GM21390 (cell line): ENCODE data around the gene SCUBE1.

Experiments
- ATAC-seq: cut with Tn5 transposase; IDR thresholded peaks from one replicate; pipeline ENCODE4 v1.9.1; 2021; ENCODE audit not compliant: unreplicated experiment

Gene SCUBE1

DNA sequence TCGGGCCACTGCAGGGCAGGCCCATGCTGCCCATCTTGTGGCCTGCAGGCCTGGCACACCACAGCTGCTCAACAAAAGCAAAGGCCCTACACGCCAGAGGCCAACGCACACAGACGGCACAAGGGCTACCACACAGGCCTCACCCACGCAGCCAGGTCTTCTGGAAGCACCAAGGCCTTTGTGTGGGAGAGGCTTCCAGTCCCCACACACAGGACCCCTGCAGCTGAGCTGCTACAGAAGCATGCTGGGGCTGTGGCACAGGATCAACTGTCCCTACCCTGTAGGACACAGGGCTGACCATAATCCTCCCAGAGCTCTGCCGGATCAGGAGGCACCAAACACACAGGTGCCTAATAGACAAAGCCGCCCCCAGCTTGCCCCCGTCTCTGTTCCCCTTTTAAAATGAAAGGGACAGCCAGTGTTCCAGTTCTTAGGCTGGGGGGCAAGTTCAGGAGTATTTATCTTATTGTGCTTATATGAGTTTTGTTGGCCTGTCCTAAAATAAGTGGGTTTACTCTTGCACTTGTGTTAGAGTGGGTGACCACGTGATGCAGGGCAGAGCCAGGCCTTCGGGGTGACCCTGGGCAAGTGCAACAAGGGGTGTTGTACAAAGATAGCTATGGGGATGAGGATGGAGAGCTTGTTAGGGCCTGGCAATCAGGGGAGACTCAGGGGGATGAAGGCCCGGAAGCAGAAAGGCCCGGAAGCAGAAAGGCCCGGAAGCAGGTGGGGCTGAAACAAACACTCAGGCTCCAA is 161.7 kb downstream of the SCUBE1 start:
- no peak for ATAC-seq

DNA sequence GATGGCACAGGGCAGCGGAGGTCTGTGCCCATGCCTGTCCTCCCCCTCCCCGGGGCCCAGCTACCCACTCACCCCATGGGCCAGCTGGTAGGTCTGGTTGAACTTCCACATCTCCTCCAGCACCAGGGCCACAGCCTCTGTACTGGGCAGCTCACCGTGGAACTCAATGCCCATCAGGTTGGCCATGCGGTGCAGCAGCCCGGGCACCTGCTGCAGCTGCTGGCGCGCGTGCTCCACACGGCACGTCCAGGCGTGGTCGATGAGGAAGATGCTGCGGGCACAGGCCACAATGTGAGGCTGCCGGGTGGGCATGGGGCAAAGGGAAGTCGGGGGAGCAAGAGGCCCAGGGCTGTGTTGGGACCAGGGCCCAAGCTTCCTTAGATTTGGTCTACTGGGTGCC is 162.5 kb downstream of the SCUBE1 start:
- ATAC-seq = no peak

- no peak for ATAC-seq
Measured at GRCh38 chr22:43179911-43180195, 163.3 kb downstream of the SCUBE1 start.

DNA sequence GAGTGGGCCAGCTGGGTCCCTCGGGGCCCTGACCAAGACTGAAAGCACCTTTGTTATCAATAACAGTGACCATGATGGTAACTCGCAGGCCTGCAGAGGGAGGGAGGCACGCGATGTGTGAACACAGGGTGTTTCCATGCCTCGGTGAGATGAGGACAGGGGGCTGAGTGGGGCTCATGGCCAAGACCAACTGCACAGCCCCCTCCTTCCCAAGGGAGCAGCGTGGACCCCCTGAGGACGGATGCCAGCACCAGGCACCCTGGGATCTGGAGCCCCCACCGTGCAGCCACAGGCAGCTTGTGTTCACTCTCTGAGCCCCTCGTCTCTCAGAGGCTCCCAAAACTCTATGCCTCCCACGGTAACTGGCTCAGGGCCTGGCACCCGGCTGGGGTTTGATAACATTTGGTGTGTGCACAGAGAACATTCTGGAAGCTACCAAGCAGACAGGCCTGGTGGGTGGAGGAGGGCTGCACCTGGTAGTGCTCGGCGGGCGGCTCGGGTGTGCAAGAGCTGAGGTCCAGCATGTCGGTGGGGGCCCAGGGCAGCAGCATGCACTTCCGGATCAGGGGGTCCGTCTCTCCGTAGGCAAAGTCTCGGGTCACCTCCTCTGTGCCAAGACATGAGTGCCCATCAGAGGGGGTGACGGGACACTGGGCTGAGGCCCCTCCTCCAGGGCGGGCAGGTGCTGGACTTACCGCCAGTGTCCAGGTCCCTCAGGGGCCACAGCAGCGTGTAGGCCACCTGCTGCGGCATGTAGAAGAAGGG is 163.8 kb downstream of the SCUBE1 start:
- ATAC-seq = no peak

DNA sequence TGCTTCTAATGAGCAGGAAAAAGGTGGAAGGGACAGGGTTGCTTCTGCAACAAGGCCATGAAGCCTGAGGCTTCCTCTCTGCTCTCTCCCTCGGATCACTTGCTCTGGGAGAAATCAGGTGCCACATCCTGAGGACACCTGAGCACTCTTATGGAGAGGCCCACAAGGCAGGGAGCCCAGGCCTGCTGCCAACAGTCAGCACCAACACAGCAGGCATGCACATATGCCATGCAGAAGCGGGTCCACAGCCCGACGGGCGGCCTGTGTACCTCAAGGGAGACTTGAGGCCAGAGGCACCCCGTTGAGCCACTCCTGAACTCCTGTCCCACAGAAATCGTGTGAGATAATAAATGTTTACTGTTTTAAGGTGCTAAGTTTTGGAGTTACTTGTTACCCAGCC is 165.7 kb downstream of the SCUBE1 start:
- no peak for ATAC-seq

- no peak for ATAC-seq
Measured at GRCh38 chr22:43176090-43176489, 167.1 kb downstream of the SCUBE1 start.

DNA sequence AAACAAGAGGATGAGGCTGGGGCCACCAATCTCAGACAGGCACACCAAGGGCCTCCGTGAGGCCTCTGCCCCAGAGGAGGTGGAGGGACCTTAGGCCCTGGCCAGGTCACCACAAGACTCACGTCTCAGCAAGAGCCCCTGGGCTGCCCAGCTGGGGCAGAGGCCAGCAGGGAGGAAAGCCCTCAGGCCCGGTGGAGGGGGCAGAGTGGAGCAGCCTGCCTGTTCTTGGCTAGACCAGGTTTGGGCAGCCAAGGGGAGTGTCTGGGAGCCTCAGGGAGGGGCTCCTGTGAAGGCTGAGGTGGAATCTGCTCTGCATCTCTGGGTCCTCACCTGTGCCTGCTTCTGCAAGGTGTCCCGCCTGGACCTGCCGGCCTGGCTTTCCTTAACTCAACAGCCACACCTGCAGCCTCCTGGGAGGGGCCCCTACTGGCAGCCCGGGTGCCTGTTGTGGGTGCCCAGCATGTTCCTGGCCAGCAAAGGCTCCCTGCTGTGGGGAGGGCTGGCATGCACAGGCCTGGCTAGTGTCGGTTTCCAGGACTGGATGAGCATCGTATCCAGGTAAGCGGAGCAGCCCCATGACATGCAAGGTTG is 168.1 kb downstream of the SCUBE1 start:
- no peak for ATAC-seq

GRCh38 chr22:43173976-43174720 is 169.0 kb downstream of the SCUBE1 start:
- ATAC-seq = no peak

DNA sequence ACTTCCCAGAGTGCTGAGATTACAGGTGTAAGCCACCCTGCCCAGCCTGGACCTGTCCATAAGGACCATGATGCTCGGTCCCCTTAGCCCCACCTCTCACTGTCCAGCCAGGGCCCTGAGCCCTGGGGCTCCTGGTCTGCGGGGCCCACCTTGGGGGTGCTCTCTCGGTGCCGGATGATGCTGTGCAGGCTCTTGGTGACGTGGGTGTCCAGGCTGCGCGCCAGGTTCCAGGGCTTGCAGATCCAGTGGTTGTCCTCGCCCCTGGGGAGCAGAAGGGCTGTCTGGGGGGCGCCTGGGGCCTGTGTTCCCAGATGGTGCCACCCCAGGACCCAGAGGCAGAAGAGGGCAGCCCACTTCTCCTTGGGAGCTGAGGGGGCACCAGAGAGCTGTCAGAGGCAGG is 169.6 kb downstream of the SCUBE1 start:
- no peak for ATAC-seq

GRCh38 chr22:43172191-43172590 is 171.0 kb downstream of the SCUBE1 start:
- no peak for ATAC-seq

GRCh38 chr22:43171607-43172006 is 171.6 kb downstream of the SCUBE1 start:
- no peak for ATAC-seq

- no peak for ATAC-seq
Measured at GRCh38 chr22:43171019-43171491, 172.1 kb downstream of the SCUBE1 start.

DNA sequence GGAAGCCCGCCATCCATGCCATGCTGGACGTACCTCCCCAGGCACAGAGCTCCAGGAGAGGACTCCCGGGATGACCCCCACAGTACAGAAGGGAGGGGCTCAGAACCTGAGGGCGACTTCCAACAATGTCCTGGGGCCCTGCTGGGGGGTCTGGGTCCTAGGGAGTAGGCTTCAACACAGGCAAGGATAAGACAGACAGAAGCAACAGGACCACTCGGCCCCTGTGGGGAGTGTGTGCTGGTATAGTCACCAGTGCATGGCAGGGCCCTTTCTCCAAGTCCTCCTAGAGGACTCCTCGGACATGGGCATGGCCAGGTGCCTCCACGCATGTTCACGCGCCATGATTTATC is 173.1 kb downstream of the SCUBE1 start:
- ATAC-seq = no peak

DNA sequence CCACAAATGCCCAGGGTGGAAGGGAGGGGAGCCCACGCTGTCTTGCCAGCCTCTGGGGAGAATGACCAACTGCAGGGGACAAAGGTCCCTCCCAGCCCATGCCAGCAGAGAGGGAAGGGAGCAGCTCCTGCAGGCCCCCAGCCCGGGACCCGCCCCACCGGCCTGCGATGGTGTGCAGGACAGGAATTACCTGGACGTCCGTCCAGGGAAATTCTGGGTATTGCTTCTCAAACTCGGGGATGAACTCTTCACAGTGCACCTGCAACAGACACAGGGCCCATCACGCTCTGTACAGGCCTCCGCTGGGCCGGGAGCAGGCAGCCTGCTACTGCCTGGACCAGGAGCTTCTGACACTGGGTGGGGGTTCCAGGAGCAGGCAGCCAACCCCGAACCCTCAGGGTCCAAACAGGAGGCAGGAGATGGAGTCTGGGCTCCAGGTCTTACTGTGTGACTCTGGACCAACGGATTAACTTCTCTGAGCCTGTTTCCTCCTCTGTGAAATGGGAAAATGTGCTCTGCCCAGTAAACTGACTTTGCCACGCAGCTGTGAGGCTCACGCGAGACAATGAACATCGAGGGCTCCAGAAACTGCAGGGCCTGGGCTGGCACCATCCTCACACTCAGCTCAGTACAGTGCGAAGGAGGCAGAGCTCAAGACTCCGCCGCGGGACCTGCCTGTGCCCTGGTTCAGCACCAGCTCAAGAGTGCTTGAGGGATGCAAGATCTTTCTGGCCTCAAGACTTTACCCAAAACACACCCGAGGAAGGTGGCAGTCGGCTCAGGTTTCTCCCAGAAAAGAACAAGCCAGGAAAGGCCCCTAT is 173.7 kb downstream of the SCUBE1 start:
- no peak for ATAC-seq

DNA sequence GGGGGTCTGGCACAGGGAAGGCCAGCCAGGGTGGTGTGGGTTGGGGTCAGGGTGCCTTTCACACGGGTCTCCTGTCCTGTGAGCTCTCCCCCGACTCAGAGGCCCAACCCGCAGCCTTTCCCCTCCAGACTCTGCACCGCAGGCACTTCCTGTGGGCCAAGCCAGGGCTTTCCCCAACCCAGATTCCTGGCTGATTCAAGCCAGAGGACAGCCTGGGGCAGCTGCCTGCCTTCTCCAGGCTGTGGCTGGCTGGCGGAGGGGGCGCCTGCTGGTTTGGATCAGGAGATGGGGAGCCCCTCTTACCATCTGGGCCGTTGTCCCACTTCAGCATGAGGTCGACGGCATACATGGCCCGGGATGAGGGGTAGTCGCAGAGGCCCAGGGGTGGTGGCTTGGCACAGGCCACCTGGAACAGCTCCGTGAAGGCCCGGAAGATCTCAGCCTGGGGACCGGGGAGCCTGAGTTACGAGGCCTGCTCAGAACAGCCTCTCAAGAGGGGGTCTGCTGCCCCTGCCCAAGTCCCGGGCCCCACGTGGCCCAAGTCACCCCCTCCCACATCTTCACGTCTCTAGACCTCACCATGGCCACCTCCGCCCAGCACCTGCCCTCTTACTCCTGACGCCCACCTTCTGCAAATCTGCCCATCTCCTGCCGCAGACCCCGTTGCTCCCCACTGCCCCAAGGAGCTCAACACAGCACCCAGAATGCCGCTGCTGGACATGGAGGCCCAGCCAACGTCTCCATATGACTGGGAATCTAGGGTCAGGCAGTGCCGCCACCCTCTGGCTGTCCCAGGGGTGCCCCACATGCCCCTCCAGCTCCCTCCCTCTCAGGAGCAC is 174.5 kb downstream of the SCUBE1 start:
- no peak for ATAC-seq

GRCh38 chr22:43167001-43167589 is 176.1 kb downstream of the SCUBE1 start:
- ATAC-seq = no peak

GRCh38 chr22:43166132-43166930 is 176.8 kb downstream of the SCUBE1 start:
- no peak for ATAC-seq

- ATAC-seq = no peak
Measured at GRCh38 chr22:43164636-43165035, 178.5 kb downstream of the SCUBE1 start.
